Ascending aorta (tissue), 2 donors: ENCODE measurements around the gene DOCK9. TPM values are rescaled to one million over a fixed set of nuclear protein-coding genes. Genes with fewer than 3 reads are reported as not detected.

Source experiments
- DNase-seq, 2 donors: peaks; one replicate each; pipeline ENCODE4 v3.0.0-alpha.2; 2019; ENCODE audit warnings: low spot score in 2 of 2
- H3K27ac ChIP-seq, 2 donors: fragments of 200-600 bp; sonication (generic); one replicate each; pipeline ENCODE4 v1.5.1; 2016 to 2017; ENCODE audit warnings: mild to moderate bottlenecking in 1 of 2
- H3K27me3 ChIP-seq: fragments of 200-600 bp; sonication (generic); one replicate; pipeline ENCODE4 v1.5.1; 2017
- H3K36me3 ChIP-seq, 2 donors: fragments of 200-600 bp; sonication (generic); one replicate each; pipeline ENCODE4 v1.5.1; 2016
- H3K4me1 ChIP-seq, 2 donors: fragments of 200-600 bp; sonication (generic); one replicate each; pipeline ENCODE4 v1.5.1; 2016 to 2017; ENCODE audit warnings: mild to moderate bottlenecking in 1 of 2
- H3K4me3 ChIP-seq, 2 donors: fragments of 200-600 bp; sonication (generic); one replicate each; pipeline ENCODE4 v1.5.1; 2016 to 2017; ENCODE audit warnings: mild to moderate bottlenecking in 1 of 2
- H3K9me3 ChIP-seq, 2 donors: fragments of 200-600 bp; sonication (generic); one replicate each; pipeline ENCODE4 v1.5.1; 2016
- intact Hi-C: fragments of 100-400 bp; cut with DNase I; formaldehyde crosslinking; loops from one replicate; pipeline ENCODE4 v1.15.1; 2023
- total RNA-seq: library from RNA; depleted of rRNA; stranded (reverse); fragments of >200 nt; gene quantifications from one replicate; pipeline ENCODE4 v1.1.0, GENCODE V29; 2016
- TF ChIP-seq, protein P1 (sequence below), 3 experiments: fragments of 200-600 bp in 2 of 3; fragments of 450-650 bp in 1 of 3; sonication (generic) in 2 of 3; IDR thresholded peaks; one replicate each; pipeline ENCODE4 v1.5.1; 2016 to 2019; ENCODE audit warnings: antibody characterized with exemption in 3 of 3, mild to moderate bottlenecking in 1 of 3, moderate library complexity in 1 of 3

DOCK9 gene
- total RNA-seq, 1 donor from 2014 or later: 88.2 TPM

GRCh38 chr13:98997738-98998641, 20.1 kb upstream of the DOCK9 start:
- Histone ChIP-seq H3K4me3 (no peak overlapping the region), H3K4me1 (peaks cover 2 to 7% of the 10 kb centered on the region in 2 donors), H3K36me3 (no peaks in the 10 kb centered on the region), H3K27me3 (no peaks in the 10 kb centered on the region), H3K9me3 (no peaks in the 10 kb centered on the region), H3K27ac (no peak overlapping the region)
- DNase-seq: no peak
- TF ChIP-seq, protein P1, sequence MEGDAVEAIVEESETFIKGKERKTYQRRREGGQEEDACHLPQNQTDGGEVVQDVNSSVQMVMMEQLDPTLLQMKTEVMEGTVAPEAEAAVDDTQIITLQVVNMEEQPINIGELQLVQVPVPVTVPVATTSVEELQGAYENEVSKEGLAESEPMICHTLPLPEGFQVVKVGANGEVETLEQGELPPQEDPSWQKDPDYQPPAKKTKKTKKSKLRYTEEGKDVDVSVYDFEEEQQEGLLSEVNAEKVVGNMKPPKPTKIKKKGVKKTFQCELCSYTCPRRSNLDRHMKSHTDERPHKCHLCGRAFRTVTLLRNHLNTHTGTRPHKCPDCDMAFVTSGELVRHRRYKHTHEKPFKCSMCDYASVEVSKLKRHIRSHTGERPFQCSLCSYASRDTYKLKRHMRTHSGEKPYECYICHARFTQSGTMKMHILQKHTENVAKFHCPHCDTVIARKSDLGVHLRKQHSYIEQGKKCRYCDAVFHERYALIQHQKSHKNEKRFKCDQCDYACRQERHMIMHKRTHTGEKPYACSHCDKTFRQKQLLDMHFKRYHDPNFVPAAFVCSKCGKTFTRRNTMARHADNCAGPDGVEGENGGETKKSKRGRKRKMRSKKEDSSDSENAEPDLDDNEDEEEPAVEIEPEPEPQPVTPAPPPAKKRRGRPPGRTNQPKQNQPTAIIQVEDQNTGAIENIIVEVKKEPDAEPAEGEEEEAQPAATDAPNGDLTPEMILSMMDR (IDR thresholded peaks at IDR 0.05): no peak
- intact Hi-C loops: no loop called here

DNA sequence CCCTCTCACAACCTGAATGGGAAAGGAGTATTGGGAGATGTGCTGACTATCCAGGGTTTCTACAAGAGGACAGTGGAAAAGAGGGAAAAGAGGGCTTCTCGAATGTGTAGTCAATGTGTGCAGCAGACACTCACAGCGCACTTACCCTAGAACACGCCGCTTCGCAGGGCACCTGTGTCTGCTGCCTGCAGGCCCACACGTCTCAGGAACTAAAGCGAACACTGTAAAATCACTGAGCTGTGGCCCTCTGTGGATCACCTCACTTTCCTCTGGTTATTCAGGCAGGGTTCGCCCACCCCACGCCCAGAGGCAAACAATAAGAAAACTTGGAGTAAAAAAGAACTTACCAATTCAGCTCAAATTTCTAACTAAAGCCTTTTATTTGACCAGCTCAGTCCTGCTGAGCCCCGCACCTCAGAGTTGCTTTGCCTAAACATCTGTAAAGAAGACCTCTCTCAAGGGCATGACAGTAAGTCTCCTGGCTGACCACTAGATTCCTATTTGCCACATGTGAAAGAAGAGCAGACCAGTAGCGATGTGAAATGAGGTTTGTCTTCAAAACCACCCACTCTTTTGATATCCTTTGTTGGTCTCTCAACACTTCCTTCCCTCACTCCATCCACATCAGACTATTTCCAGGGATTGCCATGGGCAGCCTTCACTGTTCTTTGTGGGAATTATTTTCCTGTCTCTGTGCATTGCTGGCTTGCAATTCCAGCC, 19.3 kb upstream of the DOCK9 start:
- DNase-seq: no peak
- Histone ChIP-seq H3K27me3 (no peaks in the 10 kb centered on the region), H3K9me3 (no peaks in the 10 kb centered on the region), H3K36me3 (no peaks in the 10 kb centered on the region), H3K27ac (no peak overlapping the region), H3K4me1 (peaks cover 2 to 7% of the 10 kb centered on the region in 2 donors), H3K4me3 (no peak overlapping the region)
- intact Hi-C loops: no loop called here
- TF ChIP-seq, protein P1 (IDR thresholded peaks at IDR 0.05): no peak

- no peak for DNase-seq
- TF ChIP-seq, protein P1 (IDR thresholded peaks at IDR 0.05): no peak
- no peaks in the 10 kb centered on the region for H3K27me3 ChIP-seq
- no peak overlapping the region for H3K4me3 ChIP-seq
- intact Hi-C loops: no loop called here
- H3K4me1 ChIP-seq: peaks cover 2 to 7% of the 10 kb centered on the region in 2 donors
- H3K27ac ChIP-seq: no peak overlapping the region
- no peaks in the 10 kb centered on the region for H3K9me3 ChIP-seq
- H3K36me3 ChIP-seq: no peaks in the 10 kb centered on the region
Observed at GRCh38 chr13:98996046-98996445, 18.2 kb upstream of the DOCK9 start.

DNA sequence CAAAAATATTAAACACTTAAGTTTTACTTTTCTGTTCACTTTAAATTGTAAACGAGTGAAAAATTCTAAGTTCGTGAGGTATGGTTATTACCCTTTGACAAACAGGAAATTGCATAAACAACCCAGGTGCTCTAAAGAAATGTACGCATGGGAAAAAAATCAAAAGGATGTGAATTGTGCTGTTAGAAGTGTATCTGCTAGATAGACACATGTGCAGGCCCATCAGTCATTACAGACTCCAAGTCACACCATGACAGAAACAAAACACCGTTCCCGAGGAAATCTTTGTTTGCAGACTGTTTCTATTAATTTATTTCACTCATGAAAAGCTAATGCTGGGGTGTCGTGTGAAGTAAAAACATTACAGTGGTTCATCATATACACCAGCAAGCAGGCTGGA, 17.0 kb upstream of the DOCK9 start:
- no peaks in the 10 kb centered on the region for H3K36me3 ChIP-seq
- no peak overlapping the region for H3K4me3 ChIP-seq
- no peak overlapping the region for H3K27ac ChIP-seq
- H3K9me3 ChIP-seq: no peaks in the 10 kb centered on the region
- H3K27me3 ChIP-seq: no peaks in the 10 kb centered on the region
- H3K4me1 ChIP-seq: peaks cover 2 to 3% of the 10 kb centered on the region in 2 donors
- no peak for DNase-seq
- intact Hi-C loops: no loop called here
- TF ChIP-seq, protein P1 (IDR thresholded peaks at IDR 0.05): no peak

GRCh38 chr13:98994080-98994479, 16.2 kb upstream of the DOCK9 start:
- no peak overlapping the region for H3K4me3 ChIP-seq
- H3K27me3 ChIP-seq: no peaks in the 10 kb centered on the region
- intact Hi-C loops: no loop called here
- TF ChIP-seq, protein P1 (IDR thresholded peaks at IDR 0.05): no peak
- no peaks in the 10 kb centered on the region for H3K4me1 ChIP-seq
- H3K9me3 ChIP-seq: no peaks in the 10 kb centered on the region
- no peak for DNase-seq
- H3K36me3 ChIP-seq: no peaks in the 10 kb centered on the region
- H3K27ac ChIP-seq: no peak overlapping the region
